Sigmoid colon (tissue), 4 donors: ENCODE measurements around the gene MLKL.

Source experiments
- EP300 ChIP-seq, 4 donors: sonication (generic); formaldehyde crosslinking; IDR thresholded peaks; one replicate each; pipeline ENCODE4 v1.6.1; 2017; ENCODE audit warnings: antibody characterized with exemption in 4 of 4
- POLR2A ChIP-seq, 2 donors: fragments of 450-650 bp; IDR thresholded peaks; one replicate each; pipeline ENCODE4 v1.6.1; 2016; ENCODE audit warnings: antibody characterized with exemption in 2 of 2, mild to moderate bottlenecking in 2 of 2, moderate library complexity in 2 of 2
- POLR2AphosphoS5 ChIP-seq, 4 donors: sonication (generic); formaldehyde crosslinking; IDR thresholded peaks; one replicate each; pipeline ENCODE4 v1.6.1; 2017; ENCODE audit warnings: antibody characterized with exemption in 4 of 4
- TF ChIP-seq, protein P1 (sequence below), 4 experiments: fragments of 450-650 bp in 3 of 4; fragments of 200-600 bp in 1 of 4; IDR thresholded peaks; one replicate each; pipeline ENCODE4 v1.5.1; 2016 to 2019; ENCODE audit warnings: antibody characterized with exemption in 4 of 4, mild to moderate bottlenecking in 3 of 4, moderate library complexity in 2 of 4

DNA sequence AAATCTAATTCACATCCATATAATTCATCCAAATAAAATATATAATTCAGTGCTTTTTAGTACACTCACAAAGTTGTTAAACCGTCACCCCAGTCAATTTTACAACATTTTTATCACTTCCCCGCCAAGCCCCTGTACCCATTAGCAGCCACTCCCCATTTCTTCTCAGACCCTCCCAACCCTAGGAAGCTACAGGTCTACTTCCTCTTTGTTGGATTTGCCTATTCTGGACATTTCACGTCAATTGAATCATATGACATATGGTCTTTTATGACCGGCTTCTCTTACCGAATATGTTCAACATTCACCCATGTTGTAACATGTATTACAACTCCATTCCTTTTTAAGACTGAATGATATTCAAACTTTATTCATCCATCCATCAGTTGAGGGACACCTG lies 19.9 kb upstream of the MLKL start:
- TF ChIP-seq, protein P1, sequence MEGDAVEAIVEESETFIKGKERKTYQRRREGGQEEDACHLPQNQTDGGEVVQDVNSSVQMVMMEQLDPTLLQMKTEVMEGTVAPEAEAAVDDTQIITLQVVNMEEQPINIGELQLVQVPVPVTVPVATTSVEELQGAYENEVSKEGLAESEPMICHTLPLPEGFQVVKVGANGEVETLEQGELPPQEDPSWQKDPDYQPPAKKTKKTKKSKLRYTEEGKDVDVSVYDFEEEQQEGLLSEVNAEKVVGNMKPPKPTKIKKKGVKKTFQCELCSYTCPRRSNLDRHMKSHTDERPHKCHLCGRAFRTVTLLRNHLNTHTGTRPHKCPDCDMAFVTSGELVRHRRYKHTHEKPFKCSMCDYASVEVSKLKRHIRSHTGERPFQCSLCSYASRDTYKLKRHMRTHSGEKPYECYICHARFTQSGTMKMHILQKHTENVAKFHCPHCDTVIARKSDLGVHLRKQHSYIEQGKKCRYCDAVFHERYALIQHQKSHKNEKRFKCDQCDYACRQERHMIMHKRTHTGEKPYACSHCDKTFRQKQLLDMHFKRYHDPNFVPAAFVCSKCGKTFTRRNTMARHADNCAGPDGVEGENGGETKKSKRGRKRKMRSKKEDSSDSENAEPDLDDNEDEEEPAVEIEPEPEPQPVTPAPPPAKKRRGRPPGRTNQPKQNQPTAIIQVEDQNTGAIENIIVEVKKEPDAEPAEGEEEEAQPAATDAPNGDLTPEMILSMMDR (IDR thresholded peaks at IDR 0.05) = no peak
- no peak for TF ChIP-seq POLR2AphosphoS5 (IDR thresholded peaks at IDR 0.05)
- TF ChIP-seq EP300 (IDR thresholded peaks at IDR 0.05) = no peak
- no peak for TF ChIP-seq POLR2A (IDR thresholded peaks at IDR 0.05)
